Measurements from ENCODE around the gene TLR4.

The TLR4 gene

GRCh38 chr9:117715411-117715989, 11.3 kb downstream of the TLR4 start:
- DNase-seq: no peak

GRCh38 chr9:117718085-117718484, 13.9 kb downstream of the TLR4 start:
- no peak for DNase-seq

- no peak for DNase-seq
Measured at GRCh38 chr9:117718701-117719100, 14.5 kb downstream of the TLR4 start.

- no peak for DNase-seq
Measured at GRCh38 chr9:117719161-117719920, 15.1 kb downstream of the TLR4 start.

GRCh38 chr9:117720066-117720465, 15.9 kb downstream of the TLR4 start:
- no peak for DNase-seq

GRCh38 chr9:117720555-117720954, 16.4 kb downstream of the TLR4 start:
- no peak for DNase-seq

GRCh38 chr9:117720987-117721386, 16.8 kb downstream of the TLR4 start:
- DNase-seq: no peak

GRCh38 chr9:117722108-117722761, 18.0 kb downstream of the TLR4 start:
- no peak for DNase-seq

GRCh38 chr9:117723986-117724625, 19.9 kb downstream of the TLR4 start:
- DNase-seq: no peak

- DNase-seq: no peak
Measured at GRCh38 chr9:117725426-117725887, 21.3 kb downstream of the TLR4 start.

- DNase-seq: no peak
Measured at GRCh38 chr9:117729375-117729774, 25.2 kb downstream of the TLR4 start.

GRCh38 chr9:117732494-117732893, 28.3 kb downstream of the TLR4 start:
- DNase-seq: no peak

- no peak for DNase-seq
Measured at GRCh38 chr9:117733465-117733864, 29.3 kb downstream of the TLR4 start.

GRCh38 chr9:117734082-117734481, 29.9 kb downstream of the TLR4 start:
- no peak for DNase-seq

GRCh38 chr9:117734523-117735314, 30.5 kb downstream of the TLR4 start:
- no peak for DNase-seq

- DNase-seq: no peak
Measured at GRCh38 chr9:117737721-117738226, 33.6 kb downstream of the TLR4 start.

GRCh38 chr9:117739206-117739605, 35.0 kb downstream of the TLR4 start:
- DNase-seq: no peak

GRCh38 chr9:117739624-117740347, 35.6 kb downstream of the TLR4 start:
- no peak for DNase-seq

GRCh38 chr9:117742131-117742530, 37.9 kb downstream of the TLR4 start:
- DNase-seq: no peak

- DNase-seq: no peak
Measured at GRCh38 chr9:117744369-117744768, 40.2 kb downstream of the TLR4 start.

- DNase-seq: no peak
Measured at GRCh38 chr9:117744856-117745389, 40.7 kb downstream of the TLR4 start.

GRCh38 chr9:117745598-117745997, 41.4 kb downstream of the TLR4 start:
- DNase-seq: no peak

Data from NCI-H446 (cell line).